ENCODE measurements around the gene SLC44A5.

DNA sequence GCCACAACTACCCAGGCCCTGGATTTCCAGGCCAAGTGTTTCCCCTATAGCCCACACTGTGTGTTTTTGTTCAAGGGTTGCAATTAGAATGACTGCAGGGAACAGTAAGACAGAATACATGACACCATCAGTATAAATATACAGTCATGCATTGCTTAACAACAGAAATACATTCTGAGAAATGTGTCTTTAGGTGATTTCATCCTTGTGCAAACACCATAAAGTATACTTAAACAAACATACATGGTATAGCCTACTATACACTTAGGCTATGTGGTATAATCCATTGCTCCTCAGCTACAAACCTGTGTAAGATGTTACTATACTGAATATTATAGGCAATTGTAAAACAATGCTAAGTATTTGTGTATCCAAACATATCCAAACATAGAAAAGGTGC lies 7.5 kb upstream of the SLC44A5 start:
- TF ChIP-seq, protein P1, sequence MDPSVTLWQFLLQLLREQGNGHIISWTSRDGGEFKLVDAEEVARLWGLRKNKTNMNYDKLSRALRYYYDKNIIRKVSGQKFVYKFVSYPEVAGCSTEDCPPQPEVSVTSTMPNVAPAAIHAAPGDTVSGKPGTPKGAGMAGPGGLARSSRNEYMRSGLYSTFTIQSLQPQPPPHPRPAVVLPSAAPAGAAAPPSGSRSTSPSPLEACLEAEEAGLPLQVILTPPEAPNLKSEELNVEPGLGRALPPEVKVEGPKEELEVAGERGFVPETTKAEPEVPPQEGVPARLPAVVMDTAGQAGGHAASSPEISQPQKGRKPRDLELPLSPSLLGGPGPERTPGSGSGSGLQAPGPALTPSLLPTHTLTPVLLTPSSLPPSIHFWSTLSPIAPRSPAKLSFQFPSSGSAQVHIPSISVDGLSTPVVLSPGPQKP (IDR thresholded peaks at IDR 0.05; ENCODE audit: low read depth, low read length) = no peak
- TF ChIP-seq, protein P2, sequence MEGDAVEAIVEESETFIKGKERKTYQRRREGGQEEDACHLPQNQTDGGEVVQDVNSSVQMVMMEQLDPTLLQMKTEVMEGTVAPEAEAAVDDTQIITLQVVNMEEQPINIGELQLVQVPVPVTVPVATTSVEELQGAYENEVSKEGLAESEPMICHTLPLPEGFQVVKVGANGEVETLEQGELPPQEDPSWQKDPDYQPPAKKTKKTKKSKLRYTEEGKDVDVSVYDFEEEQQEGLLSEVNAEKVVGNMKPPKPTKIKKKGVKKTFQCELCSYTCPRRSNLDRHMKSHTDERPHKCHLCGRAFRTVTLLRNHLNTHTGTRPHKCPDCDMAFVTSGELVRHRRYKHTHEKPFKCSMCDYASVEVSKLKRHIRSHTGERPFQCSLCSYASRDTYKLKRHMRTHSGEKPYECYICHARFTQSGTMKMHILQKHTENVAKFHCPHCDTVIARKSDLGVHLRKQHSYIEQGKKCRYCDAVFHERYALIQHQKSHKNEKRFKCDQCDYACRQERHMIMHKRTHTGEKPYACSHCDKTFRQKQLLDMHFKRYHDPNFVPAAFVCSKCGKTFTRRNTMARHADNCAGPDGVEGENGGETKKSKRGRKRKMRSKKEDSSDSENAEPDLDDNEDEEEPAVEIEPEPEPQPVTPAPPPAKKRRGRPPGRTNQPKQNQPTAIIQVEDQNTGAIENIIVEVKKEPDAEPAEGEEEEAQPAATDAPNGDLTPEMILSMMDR (IDR thresholded peaks at IDR 0.05) = no peak
